Activated CD4-positive, alpha-beta T cell treated with anti-CD3 and anti-CD28 coated beads for 36 hours (primary cell): ENCODE data around the gene KLHL5. TPM values are rescaled to one million over a fixed set of nuclear protein-coding genes. Genes with fewer than 3 reads are reported as not detected.
"Not testable (repeated sequence)": the region's sequence is repeated elsewhere in the genome, so short reads cannot be mapped to it uniquely, and the experiment has no call there.

Source experiments
- ATAC-seq: fragments of 200-7000 bp; cut with Tn5 transposase; one replicate; pipeline ENCODE4 v1.10.0; 2021; ENCODE audit warnings: mild to moderate bottlenecking, moderate library complexity
- CTCF ChIA-PET: fragments of 350-600 bp; sonication (Branson Sonifier 250); formaldehyde crosslinking; loops from one replicate; lab custom pipeline; 2021; ENCODE audit warnings: antibody characterized with exemption; lab: Charles Lee
- POLR2A ChIA-PET: fragments of 350-600 bp; sonication (Branson Sonifier 250); formaldehyde crosslinking; loops from one replicate; lab custom pipeline; 2021; ENCODE audit warnings: antibody characterized with exemption, inconsistent platforms; lab: Charles Lee
- DNase-seq: peaks from one replicate; pipeline ENCODE4 v3.0.0-alpha.2; 2020
- H3K27ac Mint-ChIP-seq: one replicate; pipeline ENCODE4 v1.8.0; 2021; ENCODE audit warnings: mixed read lengths
- H3K27me3 Mint-ChIP-seq: one replicate; pipeline ENCODE4 v1.8.0; 2021; ENCODE audit warnings: mixed read lengths
- H3K36me3 Mint-ChIP-seq: one replicate; pipeline ENCODE4 v1.8.0; 2021; ENCODE audit warnings: low read depth, mixed read lengths
- H3K4me1 Mint-ChIP-seq: one replicate; pipeline ENCODE4 v1.8.0; 2021; ENCODE audit warnings: mixed read lengths
- H3K4me3 Mint-ChIP-seq: one replicate; pipeline ENCODE4 v1.8.0; 2021; ENCODE audit warnings: mild to moderate bottlenecking, moderate library complexity, mixed read lengths
- H3K9me3 Mint-ChIP-seq: one replicate; pipeline ENCODE4 v1.8.0; 2021; ENCODE audit warnings: low read depth, mixed read lengths
- intact Hi-C, 2 experiments: fragments of 100-400 bp; cut with DNase I in 1 of 2; cut with micrococcal nuclease in 1 of 2; formaldehyde crosslinking; loops; one replicate each; pipeline versions ENCODE4 v1.14.2 to v1.15.1; 2022 to 2024; cut with DNase I, micrococcal nuclease
- total RNA-seq, 2 experiments: library from RNA; stranded (reverse); gene quantifications; one replicate each; pipeline ENCODE4 v1.2.3, GENCODE V29; 2021

The KLHL5 gene
- total RNA-seq, 2 experiments from 2014 or later, result 11.6 to 14.3 TPM

DNA sequence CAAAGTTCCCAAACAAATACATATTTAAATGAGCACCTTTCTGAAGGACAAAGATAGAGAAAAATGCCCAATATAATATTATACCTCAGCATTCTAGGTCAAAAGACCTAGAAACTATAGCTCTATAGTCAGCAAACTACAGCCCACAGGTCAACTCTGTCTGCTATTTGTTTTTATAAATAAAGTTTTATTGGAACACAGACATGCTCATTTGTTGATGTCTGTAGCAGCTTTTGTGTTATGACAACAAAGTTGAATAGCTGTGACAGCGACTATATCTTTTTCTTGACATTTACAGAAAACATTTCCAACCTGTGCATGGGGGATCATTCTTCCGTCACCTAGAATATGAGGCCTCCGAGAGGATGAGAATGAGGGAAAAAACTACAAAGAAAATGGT is 71.6 kb downstream of the KLHL5 start:
- intact Hi-C loops, result no loop called here
- ATAC-seq (no peak), DNase-seq (no peak)
- peaks cover 9% of the 10 kb centered on the region for H3K4me1 Mint-ChIP-seq
- ChIA-PET CTCF (interaction anchor here (0.6 to 6.3 kb wide), 14 partner anchors 48 to 373 kb away, joined by 3 to 121 read pairs (median 4); partner anchors contain the start of gene TLR10), POLR2A (interaction anchor here (0.6 kb wide), 1 partner anchor 29 kb away, joined by 3 read pairs; no protein-coding TSS in a partner anchor)
- peaks cover 2% of the 10 kb centered on the region for H3K36me3 Mint-ChIP-seq
- no peak overlapping the region for H3K4me3 Mint-ChIP-seq
- H3K27me3 Mint-ChIP-seq, result no peaks in the 10 kb centered on the region
- no peak overlapping the region for H3K27ac Mint-ChIP-seq
- no peaks in the 10 kb centered on the region for H3K9me3 Mint-ChIP-seq

DNA sequence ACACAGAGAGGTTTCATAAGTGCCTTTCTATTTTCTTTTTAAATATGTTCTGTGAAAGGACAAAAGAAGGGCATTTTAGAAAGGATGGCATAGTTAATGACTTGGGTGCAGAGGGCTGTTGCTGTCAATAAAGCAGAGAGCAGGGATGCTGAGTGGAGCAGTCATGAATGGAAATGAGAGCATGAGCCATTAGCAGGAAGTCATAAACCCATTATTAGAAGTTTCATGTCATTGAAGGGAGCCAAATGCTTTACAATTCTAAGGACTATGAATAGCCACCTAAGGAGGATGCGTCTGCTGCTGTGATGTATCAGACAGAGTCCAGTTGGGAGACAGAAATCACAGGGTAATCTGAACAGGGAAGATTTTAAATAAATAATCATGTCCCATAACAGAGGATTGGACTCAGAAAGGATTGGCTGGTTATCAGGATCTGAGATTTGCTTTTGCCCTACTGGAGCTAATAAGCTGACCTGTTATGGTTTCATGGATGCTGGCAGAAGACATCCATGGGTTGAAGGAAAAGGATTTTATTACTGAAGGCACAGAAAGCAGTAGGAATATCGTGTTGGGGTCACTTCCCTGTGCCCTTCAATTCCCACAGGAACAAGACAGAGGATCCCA is 72.8 kb downstream of the KLHL5 start:
- DNase-seq (no peak), ATAC-seq (no peak)
- H3K27ac Mint-ChIP-seq, result no peak overlapping the region
- H3K36me3 Mint-ChIP-seq, result peaks cover 2% of the 10 kb centered on the region
- no peak overlapping the region for H3K4me3 Mint-ChIP-seq
- ChIA-PET POLR2A (no interaction called here), CTCF (interaction anchor here (0.5 to 6.3 kb wide), 30 partner anchors 9 to 374 kb away, joined by 3 to 121 read pairs (median 4); partner anchors contain the start of genes TLR10 and TMEM156)
- intact Hi-C loops, result loop anchor here (1.0 to 5.0 kb wide), 3 partner anchors 232 to 375 kb away; no protein-coding TSS in a partner anchor
- peaks cover 9% of the 10 kb centered on the region for H3K4me1 Mint-ChIP-seq
- H3K27me3 Mint-ChIP-seq, result no peaks in the 10 kb centered on the region
- H3K9me3 Mint-ChIP-seq, result no peaks in the 10 kb centered on the region

DNA sequence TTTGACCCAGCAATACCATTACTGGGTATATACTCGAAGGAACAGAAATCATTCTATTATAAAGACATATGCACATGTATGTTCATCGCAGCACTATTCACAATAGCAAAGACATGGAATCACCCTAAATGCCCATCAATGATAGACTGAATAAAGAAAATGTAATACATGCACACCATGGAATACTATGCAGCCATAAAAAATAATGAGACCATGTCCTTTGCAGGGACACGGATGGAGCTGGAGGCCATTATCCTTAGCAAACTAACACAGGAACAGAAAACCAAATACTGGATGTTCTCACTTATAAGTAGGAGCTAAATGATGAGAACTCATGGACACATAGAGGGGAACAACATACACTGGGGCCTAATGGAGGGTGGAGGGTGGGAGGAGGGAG is 76.2 kb downstream of the KLHL5 start:
- H3K27ac Mint-ChIP-seq, DNase-seq, H3K9me3 Mint-ChIP-seq, POLR2A ChIA-PET, ATAC-seq, H3K4me3 Mint-ChIP-seq, H3K4me1 Mint-ChIP-seq, H3K36me3 Mint-ChIP-seq, H3K27me3 Mint-ChIP-seq: not testable (repeated sequence)
- intact Hi-C loops, result loop anchor here in 1 of 2 experiments (5.0 kb wide), 1 partner anchor 376 kb away; no protein-coding TSS in a partner anchor
- CTCF ChIA-PET, result interaction anchor here (0.6 to 1.4 kb wide), 5 partner anchors 224 to 276 kb away, joined by 3 to 5 read pairs (median 4); no protein-coding TSS in a partner anchor

DNA sequence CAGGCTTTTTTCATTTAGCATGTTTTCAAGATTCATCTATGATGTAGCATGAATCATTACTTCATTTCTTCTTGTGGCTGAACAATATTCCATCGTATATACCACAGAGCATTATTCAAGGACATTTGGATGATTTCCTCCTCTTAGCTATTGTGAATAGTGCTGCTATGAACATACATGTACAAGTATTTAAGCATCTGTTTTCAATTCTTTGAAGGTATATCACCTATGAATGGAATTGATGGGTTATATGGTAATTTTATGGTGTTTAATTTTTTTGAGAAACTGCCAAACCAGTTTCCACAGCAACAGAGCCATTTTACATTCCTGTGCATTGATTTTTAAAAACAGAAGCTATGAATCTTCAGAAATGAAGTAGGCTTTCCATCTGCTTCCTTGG is 84.2 kb downstream of the KLHL5 start:
- no peak overlapping the region for H3K27ac Mint-ChIP-seq
- H3K4me3 Mint-ChIP-seq, result no peak overlapping the region
- ChIA-PET CTCF (interaction anchor here (0.6 to 2.1 kb wide), 6 partner anchors 11 to 246 kb away, joined by 3 to 11 read pairs (median 3); no protein-coding TSS in a partner anchor), POLR2A (interaction anchor here (0.6 kb wide), 1 partner anchor 86 kb away, joined by 4 read pairs; no protein-coding TSS in a partner anchor)
- intact Hi-C loops, result no loop called here
- no peaks in the 10 kb centered on the region for H3K4me1 Mint-ChIP-seq
- H3K9me3 Mint-ChIP-seq, result no peaks in the 10 kb centered on the region
- no peak for ATAC-seq
- H3K27me3 Mint-ChIP-seq, result no peaks in the 10 kb centered on the region
- no peaks in the 10 kb centered on the region for H3K36me3 Mint-ChIP-seq
- DNase-seq, result no peak

DNA sequence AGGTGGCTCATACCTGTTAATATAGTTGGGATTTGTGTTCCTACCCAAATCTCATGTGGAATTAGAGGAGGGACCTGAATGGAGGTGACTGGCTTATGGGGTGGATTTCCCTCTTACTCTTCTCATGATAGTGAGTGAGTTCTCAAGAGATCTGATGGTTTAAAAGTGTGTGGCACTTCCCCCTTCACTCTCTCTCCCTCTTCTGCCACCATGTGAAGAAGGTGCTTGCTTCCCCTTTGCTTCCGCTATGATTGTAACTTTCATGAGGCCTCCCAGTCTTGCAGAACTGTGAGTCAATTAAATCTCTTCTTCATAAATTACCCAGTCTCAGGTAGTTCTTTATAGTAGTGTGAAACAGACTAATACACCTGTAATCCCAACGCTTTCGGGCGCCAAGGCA is 92.0 kb downstream of the KLHL5 start:
- intact Hi-C loops, result no loop called here
- no peak for ATAC-seq
- no peak overlapping the region for H3K4me3 Mint-ChIP-seq
- H3K27ac Mint-ChIP-seq, result no peak overlapping the region
- no peaks in the 10 kb centered on the region for H3K27me3 Mint-ChIP-seq
- ChIA-PET CTCF (interaction anchor here (1.0 to 1.7 kb wide), 2 partner anchors 12 to 15 kb away, joined by 3 to 5 read pairs; no protein-coding TSS in a partner anchor), POLR2A (no interaction called here)
- H3K36me3 Mint-ChIP-seq, result no peaks in the 10 kb centered on the region
- H3K4me1 Mint-ChIP-seq, result no peaks in the 10 kb centered on the region
- DNase-seq, result no peak
- H3K9me3 Mint-ChIP-seq, result no peaks in the 10 kb centered on the region

DNA sequence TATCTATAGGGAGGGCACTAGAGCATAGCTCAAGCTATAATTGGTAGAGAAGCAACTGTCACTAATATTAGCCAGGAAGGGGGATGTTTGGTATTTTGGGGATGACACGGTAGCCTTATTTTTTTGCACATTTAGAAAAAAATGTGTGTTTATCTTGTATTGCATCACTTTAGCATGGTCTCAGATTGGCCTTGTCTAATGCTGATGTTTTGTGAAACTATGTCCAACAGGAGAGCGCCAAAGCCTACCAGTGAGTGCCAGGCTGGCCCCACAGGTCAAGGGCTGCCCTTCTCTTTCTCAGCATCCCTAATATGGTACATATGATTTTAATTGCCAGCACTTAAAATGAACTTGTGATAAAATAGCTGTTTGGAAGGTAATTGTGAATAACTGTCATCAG is 95.5 kb downstream of the KLHL5 start:
- ATAC-seq (no peak), DNase-seq (no peak)
- intact Hi-C loops, result no loop called here
- Mint-ChIP-seq H3K9me3 (no peaks in the 10 kb centered on the region), H3K27ac (no peak overlapping the region), H3K36me3 (no peaks in the 10 kb centered on the region), H3K4me3 (no peak overlapping the region), H3K27me3 (no peaks in the 10 kb centered on the region), H3K4me1 (no peaks in the 10 kb centered on the region)
- ChIA-PET CTCF (interaction anchor here (1.2 kb wide), 1 partner anchor 297 kb away, joined by 6 read pairs; no protein-coding TSS in a partner anchor), POLR2A (interaction anchor here (0.6 kb wide), 1 partner anchor 118 kb away, joined by 6 read pairs; no protein-coding TSS in a partner anchor)

DNA sequence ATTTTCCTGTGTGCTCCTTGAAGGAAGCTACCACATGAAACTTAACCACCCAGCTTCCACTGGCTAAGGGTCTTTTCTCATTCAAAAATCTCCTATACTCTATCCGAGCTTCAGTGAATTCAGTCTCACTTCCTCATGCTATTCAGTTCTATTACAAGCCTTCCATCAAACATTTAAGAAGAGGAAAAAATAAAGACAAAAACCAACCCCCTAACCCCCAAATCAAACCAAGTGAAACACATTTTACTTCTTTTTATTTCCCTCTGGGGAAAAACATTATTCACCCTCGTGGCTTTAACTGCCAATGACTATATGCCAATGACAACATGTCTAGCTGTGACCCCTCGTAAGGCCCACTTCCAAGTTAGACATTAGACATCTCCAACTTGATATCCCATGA is 104.1 kb downstream of the KLHL5 start:
- CTCF ChIA-PET, result interaction anchor here (1.3 to 1.4 kb wide), 2 partner anchors 12 to 116 kb away, joined by 4 to 5 read pairs; no protein-coding TSS in a partner anchor
- ATAC-seq (no peak), DNase-seq (no peak)
- Mint-ChIP-seq H3K9me3 (peaks cover 5% of the 10 kb centered on the region), H3K27ac (no peak overlapping the region), H3K36me3 (no peaks in the 10 kb centered on the region), H3K4me1 (no peaks in the 10 kb centered on the region), H3K4me3 (no peak overlapping the region), H3K27me3 (peaks cover 6% of the 10 kb centered on the region)
- intact Hi-C loops, result no loop called here
- POLR2A ChIA-PET, result no interaction called here

DNA sequence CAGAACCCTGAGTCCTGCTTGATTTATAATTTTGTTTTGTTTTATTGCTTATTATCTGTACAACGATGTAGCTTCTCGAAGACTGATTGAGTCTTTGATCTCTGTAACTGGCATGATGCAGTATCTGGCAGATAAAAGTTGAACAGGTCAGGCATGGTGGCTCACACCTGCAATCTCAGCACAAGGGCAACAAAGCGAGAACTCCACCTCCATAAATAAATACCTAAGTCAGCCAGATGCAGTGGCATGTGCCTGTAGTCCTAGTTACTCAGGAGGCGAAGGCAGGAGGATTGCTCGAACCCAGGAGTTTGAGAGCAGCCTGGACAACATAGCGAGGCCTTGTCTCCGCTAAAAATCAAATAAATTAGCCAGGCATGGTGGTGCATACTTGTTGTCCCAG is 104.6 kb downstream of the KLHL5 start:
- intact Hi-C loops, result no loop called here
- DNase-seq, result no peak
- no peak overlapping the region for H3K4me3 Mint-ChIP-seq
- no peaks in the 10 kb centered on the region for H3K4me1 Mint-ChIP-seq
- H3K9me3 Mint-ChIP-seq, result peaks cover 5% of the 10 kb centered on the region
- no peaks in the 10 kb centered on the region for H3K36me3 Mint-ChIP-seq
- no peak overlapping the region for H3K27ac Mint-ChIP-seq
- ChIA-PET POLR2A (no interaction called here), CTCF (interaction anchor here (0.7 to 1.4 kb wide), 2 partner anchors 116 to 407 kb away, joined by 3 to 4 read pairs; no protein-coding TSS in a partner anchor)
- H3K27me3 Mint-ChIP-seq, result peaks cover 6% of the 10 kb centered on the region
- no peak for ATAC-seq

DNA sequence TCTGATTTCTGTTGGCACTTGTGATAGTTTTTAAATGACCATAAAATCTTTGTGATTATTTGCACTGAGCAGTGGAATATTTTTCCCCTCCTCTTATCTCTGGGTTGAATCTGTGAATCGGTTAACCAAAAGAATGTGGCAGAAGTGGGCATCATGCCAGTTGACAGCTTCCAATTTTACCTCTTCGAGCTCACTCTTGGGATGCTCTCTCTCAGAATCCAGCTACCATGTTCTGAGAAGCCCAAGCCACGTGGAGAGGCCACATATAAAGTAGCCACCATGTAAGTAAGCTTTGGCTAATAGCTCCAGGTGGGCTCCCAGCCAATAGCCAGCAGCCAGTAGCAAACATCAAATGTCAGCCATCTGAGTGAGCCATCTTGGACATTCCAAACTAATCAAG is 107.4 kb downstream of the KLHL5 start:
- ATAC-seq (no peak), DNase-seq (no peak)
- Mint-ChIP-seq H3K4me1 (no peaks in the 10 kb centered on the region), H3K36me3 (no peaks in the 10 kb centered on the region), H3K27me3 (peaks cover 6% of the 10 kb centered on the region), H3K9me3 (peaks cover 5% of the 10 kb centered on the region), H3K27ac (no peak overlapping the region), H3K4me3 (no peak overlapping the region)
- ChIA-PET CTCF (interaction anchor here (0.6 to 1.3 kb wide), 3 partner anchors 14 to 31 kb away, joined by 3 to 4 read pairs (median 3); no protein-coding TSS in a partner anchor), POLR2A (no interaction called here)
- intact Hi-C loops, result no loop called here

DNA sequence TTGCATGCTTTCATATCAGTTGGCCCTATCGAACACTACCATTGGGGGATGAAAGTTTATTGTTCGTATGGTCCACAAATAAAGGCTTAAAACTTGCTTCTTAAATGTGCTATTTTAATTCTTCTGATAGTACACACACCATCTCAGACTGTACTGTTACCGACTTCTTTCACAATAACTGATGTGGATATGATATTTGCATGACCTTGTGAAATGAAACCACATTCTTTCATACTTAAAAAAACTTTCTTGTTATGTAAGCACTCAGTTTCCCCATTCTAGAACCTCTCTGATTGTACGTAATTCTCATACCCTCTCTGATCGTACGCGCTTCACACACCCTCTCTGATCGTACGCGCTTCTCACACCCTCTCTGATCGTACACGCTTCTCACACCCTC is 108.3 kb downstream of the KLHL5 start:
- ATAC-seq, result no peak
- Mint-ChIP-seq H3K36me3 (no peaks in the 10 kb centered on the region), H3K27me3 (peaks cover 8% of the 10 kb centered on the region), H3K27ac (no peak overlapping the region), H3K4me3 (no peak overlapping the region), H3K4me1 (no peaks in the 10 kb centered on the region), H3K9me3 (peaks cover 5% of the 10 kb centered on the region)
- ChIA-PET CTCF (no interaction called here), POLR2A (no interaction called here)
- no peak for DNase-seq
- intact Hi-C loops, result no loop called here
